Panc1 (cell line): Measurements from ENCODE around the gene C9orf153. TPM values are rescaled to one million over a fixed set of nuclear protein-coding genes. Genes with fewer than 3 reads are reported as not detected.

ENCODE experiments used
- ATAC-seq: fragments of 200-7000 bp; cut with Tn5 transposase; 2 replicates; pipeline ENCODE4 v1.9.1; 2020; ENCODE audit warnings: mild to moderate bottlenecking, moderate library complexity
- BruUV-seq: library from RNA; stranded (reverse); fragments of 400-500 nt; replicated peaks from 2 replicates; lab custom pipeline; 2021; lab: Mats Ljungman, UMichigan
- CTCF ChIA-PET: fragments of 300-600 bp; sonication (Branson Sonifier 250); formaldehyde crosslinking; loops from one replicate; lab custom pipeline; 2022; ENCODE audit warnings: antibody characterized with exemption; lab: Charles Lee
- POLR2A ChIA-PET: fragments of 300-600 bp; sonication (Branson Sonifier 250); formaldehyde crosslinking; loops from one replicate; lab custom pipeline; 2022; ENCODE audit warnings: antibody characterized with exemption; lab: Charles Lee
- DNase-seq: peaks from one replicate; pipeline ENCODE4 v3.0.0-alpha.2; 2010; ENCODE audit warnings: low read depth, low spot score
- H3K27ac ChIP-seq: 2 replicates; pipeline ENCODE4 v1.5.1; 2011; ENCODE audit warnings: mild to moderate bottlenecking, low read length, inconsistent platforms
- H3K27me3 ChIP-seq: fragments of 200-500 bp; sonication (Bioruptor generic); 2 replicates; pipeline ENCODE4 v1.6.0; 2014; ENCODE audit warnings: low read length, inconsistent platforms; ENCODE audit not compliant: control insufficient read depth, insufficient read depth
- H3K36me3 ChIP-seq: fragments of 200-500 bp; sonication (Bioruptor generic); 2 replicates; pipeline ENCODE4 v1.5.1; 2014; ENCODE audit warnings: inconsistent platforms, mild to moderate bottlenecking, low read length, moderate library complexity; ENCODE audit not compliant: control insufficient read depth, insufficient read depth
- H3K4me1 ChIP-seq: 2 replicates; pipeline ENCODE4 v1.5.1; 2011; ENCODE audit warnings: inconsistent platforms, mild to moderate bottlenecking, low read length, moderate library complexity; ENCODE audit not compliant: control insufficient read depth, insufficient read depth
- H3K4me3 ChIP-seq, 2 experiments: 2 replicates each; pipeline ENCODE4 v1.5.1; 2011 to 2012; ENCODE audit warnings: low read depth in 2 of 2, low read length in 2 of 2, mild to moderate bottlenecking in 2 of 2, inconsistent platforms in 1 of 2, moderate library complexity in 1 of 2
- H3K9me3 ChIP-seq: fragments of 200-500 bp; sonication (Bioruptor generic); 2 replicates; pipeline ENCODE4 v1.5.1; 2014; ENCODE audit warnings: low read depth, mild to moderate bottlenecking, inconsistent platforms, low read length, moderate library complexity; ENCODE audit not compliant: control insufficient read depth, insufficient read depth
- POLR2AphosphoS5 ChIP-seq: IDR thresholded peaks from 2 replicates; pipeline ENCODE4 v1.6.1; 2012; ENCODE audit warnings: mild to moderate bottlenecking, low read depth, low read length, moderate library complexity
- SIN3A ChIP-seq: IDR thresholded peaks from 2 replicates; pipeline ENCODE4 v1.6.1; 2012; ENCODE audit warnings: low read depth, mild to moderate bottlenecking, low read length, moderate library complexity, borderline replicate concordance; ENCODE audit not compliant: insufficient read depth
- TCF7L2 ChIP-seq: IDR thresholded peaks from 2 replicates; pipeline ENCODE4 v1.6.1; 2011; ENCODE audit warnings: mild to moderate bottlenecking, low read depth, low read length, inconsistent platforms
- in situ Hi-C: cut with HindIII; loops from 2 replicates; pipeline ENCODE4 v1.10.0; 2016; ENCODE audit warnings: low sequenced_read_pairs, low pct_unique_long_range_greater_than_20kb
- intact Hi-C: fragments of 100-400 bp; cut with micrococcal nuclease; formaldehyde crosslinking; loops from one replicate; pipeline ENCODE4 v1.10.0; 2022; ENCODE audit not compliant: unreplicated experiment
- total RNA-seq: library from RNA; stranded (reverse); gene quantifications from one replicate; pipeline ENCODE4 v1.2.1, GENCODE V29; 2021; ENCODE audit not compliant: unreplicated experiment
- TF ChIP-seq, protein P1 (sequence below): fragments of 450-650 bp; IDR thresholded peaks from 2 replicates; pipeline ENCODE4 v1.5.1; 2017; ENCODE audit warnings: mild to moderate bottlenecking
- TF ChIP-seq, protein P2 (sequence below), 2 experiments: IDR thresholded peaks; 2 replicates each; pipeline ENCODE4 v1.6.1; 2011 to 2012; ENCODE audit warnings: low read depth in 2 of 2, control low read depth in 1 of 2, low read length in 1 of 2, mild to moderate bottlenecking in 1 of 2, moderate library complexity in 1 of 2; ENCODE audit not compliant: insufficient read depth in 1 of 2

The C9orf153 gene
- total RNA-seq, 1 experiment from 2014 or later, result not detected

DNA sequence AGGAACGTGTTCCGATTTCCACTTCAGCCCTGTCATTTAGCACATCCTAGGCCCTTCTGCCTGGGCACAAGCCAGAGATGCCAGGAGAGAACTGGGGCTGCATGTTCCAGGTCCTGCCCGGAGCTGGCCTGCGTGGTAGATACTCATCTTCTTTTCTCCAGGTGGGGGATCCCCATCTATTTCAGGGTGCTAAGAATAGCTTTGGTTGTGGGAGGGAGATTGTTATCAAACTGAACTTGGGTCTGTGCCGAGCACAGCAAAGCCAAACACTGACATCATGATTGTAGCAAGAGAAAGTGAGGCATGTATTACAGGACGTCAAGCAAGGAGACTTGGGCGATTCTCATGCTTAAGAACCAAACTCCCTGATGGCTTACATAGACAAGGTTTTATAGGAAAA, 18.2 kb downstream of the C9orf153 start:
- no peaks in the 10 kb centered on the region for H3K4me1 ChIP-seq
- H3K27me3 ChIP-seq, result no peaks in the 10 kb centered on the region
- no TSS peak for BruUV-seq
- no peak for ATAC-seq
- no peak for DNase-seq
- in situ Hi-C loops, result no loop called here
- H3K36me3 ChIP-seq, result no peaks in the 10 kb centered on the region
- intact Hi-C loops, result no loop called here
- H3K4me3 ChIP-seq, result no peak overlapping the region
- CTCF ChIA-PET, result no interaction called here
- POLR2A ChIA-PET, result no interaction called here
- no peak overlapping the region for H3K27ac ChIP-seq
- no peaks in the 10 kb centered on the region for H3K9me3 ChIP-seq
- TF ChIP-seq SIN3A, result no peak
- no peak for TF ChIP-seq TCF7L2
- TF ChIP-seq, protein P1, sequence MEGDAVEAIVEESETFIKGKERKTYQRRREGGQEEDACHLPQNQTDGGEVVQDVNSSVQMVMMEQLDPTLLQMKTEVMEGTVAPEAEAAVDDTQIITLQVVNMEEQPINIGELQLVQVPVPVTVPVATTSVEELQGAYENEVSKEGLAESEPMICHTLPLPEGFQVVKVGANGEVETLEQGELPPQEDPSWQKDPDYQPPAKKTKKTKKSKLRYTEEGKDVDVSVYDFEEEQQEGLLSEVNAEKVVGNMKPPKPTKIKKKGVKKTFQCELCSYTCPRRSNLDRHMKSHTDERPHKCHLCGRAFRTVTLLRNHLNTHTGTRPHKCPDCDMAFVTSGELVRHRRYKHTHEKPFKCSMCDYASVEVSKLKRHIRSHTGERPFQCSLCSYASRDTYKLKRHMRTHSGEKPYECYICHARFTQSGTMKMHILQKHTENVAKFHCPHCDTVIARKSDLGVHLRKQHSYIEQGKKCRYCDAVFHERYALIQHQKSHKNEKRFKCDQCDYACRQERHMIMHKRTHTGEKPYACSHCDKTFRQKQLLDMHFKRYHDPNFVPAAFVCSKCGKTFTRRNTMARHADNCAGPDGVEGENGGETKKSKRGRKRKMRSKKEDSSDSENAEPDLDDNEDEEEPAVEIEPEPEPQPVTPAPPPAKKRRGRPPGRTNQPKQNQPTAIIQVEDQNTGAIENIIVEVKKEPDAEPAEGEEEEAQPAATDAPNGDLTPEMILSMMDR, result no peak
- TF ChIP-seq POLR2AphosphoS5, result no peak
- TF ChIP-seq, protein P2, sequence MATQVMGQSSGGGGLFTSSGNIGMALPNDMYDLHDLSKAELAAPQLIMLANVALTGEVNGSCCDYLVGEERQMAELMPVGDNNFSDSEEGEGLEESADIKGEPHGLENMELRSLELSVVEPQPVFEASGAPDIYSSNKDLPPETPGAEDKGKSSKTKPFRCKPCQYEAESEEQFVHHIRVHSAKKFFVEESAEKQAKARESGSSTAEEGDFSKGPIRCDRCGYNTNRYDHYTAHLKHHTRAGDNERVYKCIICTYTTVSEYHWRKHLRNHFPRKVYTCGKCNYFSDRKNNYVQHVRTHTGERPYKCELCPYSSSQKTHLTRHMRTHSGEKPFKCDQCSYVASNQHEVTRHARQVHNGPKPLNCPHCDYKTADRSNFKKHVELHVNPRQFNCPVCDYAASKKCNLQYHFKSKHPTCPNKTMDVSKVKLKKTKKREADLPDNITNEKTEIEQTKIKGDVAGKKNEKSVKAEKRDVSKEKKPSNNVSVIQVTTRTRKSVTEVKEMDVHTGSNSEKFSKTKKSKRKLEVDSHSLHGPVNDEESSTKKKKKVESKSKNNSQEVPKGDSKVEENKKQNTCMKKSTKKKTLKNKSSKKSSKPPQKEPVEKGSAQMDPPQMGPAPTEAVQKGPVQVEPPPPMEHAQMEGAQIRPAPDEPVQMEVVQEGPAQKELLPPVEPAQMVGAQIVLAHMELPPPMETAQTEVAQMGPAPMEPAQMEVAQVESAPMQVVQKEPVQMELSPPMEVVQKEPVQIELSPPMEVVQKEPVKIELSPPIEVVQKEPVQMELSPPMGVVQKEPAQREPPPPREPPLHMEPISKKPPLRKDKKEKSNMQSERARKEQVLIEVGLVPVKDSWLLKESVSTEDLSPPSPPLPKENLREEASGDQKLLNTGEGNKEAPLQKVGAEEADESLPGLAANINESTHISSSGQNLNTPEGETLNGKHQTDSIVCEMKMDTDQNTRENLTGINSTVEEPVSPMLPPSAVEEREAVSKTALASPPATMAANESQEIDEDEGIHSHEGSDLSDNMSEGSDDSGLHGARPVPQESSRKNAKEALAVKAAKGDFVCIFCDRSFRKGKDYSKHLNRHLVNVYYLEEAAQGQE (IDR thresholded peaks at IDR 0.05; ENCODE audit: insufficient read depth in 1 of 2, low read depth in 2 of 2, low read length in 1 of 2), result no peak

DNA sequence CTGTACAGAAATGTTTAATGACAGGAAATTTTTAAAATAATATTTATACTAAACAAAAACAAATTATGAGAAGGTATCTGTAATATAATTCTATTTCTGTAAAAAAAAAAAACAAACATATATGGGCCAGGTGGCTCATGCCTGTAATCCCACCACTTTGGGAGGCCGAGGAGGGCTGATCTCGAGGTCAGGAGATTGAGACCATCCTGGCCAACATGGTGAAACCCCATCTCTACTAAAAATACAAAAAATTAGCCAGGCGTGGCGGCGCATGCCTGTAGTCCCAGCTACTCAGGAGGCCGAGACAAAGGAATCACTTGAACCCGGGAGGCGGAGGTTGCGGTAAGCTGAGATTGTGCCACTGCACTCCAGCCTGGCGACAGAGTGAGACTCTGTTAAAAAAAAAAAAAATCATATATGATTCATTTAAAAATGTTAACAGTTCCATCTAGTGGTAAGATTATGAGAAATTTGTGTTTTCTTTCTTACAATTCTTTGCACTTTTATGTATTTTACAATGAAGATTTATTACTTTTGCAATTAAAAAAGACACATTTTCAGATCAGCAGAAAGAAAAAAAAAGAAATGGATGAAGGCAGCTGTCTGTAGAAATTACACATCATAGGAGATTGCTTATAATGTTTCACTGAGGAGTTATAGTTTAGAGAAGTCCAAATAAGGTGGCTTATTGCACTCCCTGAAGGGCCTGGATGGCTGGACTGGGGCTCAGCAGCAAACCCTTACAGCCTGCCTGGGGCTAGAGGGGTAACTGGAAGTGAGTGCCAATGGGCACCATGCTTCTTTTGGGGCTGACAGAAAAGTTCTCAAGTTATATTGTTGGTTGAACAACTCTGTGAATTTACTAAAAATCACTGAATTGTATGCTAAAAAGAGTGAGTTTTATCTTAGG, 20.3 kb downstream of the C9orf153 start:
- DNase-seq (no peak), ATAC-seq (no peak)
- no peak overlapping the region for H3K4me3 ChIP-seq
- no peak overlapping the region for H3K27ac ChIP-seq
- H3K9me3 ChIP-seq, result no peaks in the 10 kb centered on the region
- ChIA-PET CTCF (interaction anchor here (0.6 kb wide), 1 partner anchor 209 kb away, joined by 3 read pairs; no protein-coding TSS in a partner anchor), POLR2A (no interaction called here)
- intact Hi-C loops, result loop anchor here (10.0 kb wide), 1 partner anchor 204 kb away; no protein-coding TSS in a partner anchor
- TF ChIP-seq, protein P1, result no peak
- TF ChIP-seq, protein P2 (IDR thresholded peaks at IDR 0.05; ENCODE audit: insufficient read depth in 1 of 2, low read depth in 2 of 2, low read length in 1 of 2), result no peak
- TF ChIP-seq SIN3A, result no peak
- TF ChIP-seq TCF7L2, result no peak
- TF ChIP-seq POLR2AphosphoS5, result no peak
- H3K4me1 ChIP-seq, result no peaks in the 10 kb centered on the region
- in situ Hi-C loops, result no loop called here
- H3K36me3 ChIP-seq, result no peaks in the 10 kb centered on the region
- BruUV-seq, result no TSS peak
- no peaks in the 10 kb centered on the region for H3K27me3 ChIP-seq
